HG03097 (cell line): Measurements from ENCODE around the gene RUSF1.
"Not testable (repeated sequence)": the region's sequence is repeated elsewhere in the genome, so short reads cannot be mapped to it uniquely, and the experiment has no call there.

Experiments used
- ATAC-seq: cut with Tn5 transposase; IDR thresholded peaks from one replicate; pipeline ENCODE4 v1.9.1; 2021; ENCODE audit not compliant: unreplicated experiment, low FRiP score

Gene RUSF1

DNA sequence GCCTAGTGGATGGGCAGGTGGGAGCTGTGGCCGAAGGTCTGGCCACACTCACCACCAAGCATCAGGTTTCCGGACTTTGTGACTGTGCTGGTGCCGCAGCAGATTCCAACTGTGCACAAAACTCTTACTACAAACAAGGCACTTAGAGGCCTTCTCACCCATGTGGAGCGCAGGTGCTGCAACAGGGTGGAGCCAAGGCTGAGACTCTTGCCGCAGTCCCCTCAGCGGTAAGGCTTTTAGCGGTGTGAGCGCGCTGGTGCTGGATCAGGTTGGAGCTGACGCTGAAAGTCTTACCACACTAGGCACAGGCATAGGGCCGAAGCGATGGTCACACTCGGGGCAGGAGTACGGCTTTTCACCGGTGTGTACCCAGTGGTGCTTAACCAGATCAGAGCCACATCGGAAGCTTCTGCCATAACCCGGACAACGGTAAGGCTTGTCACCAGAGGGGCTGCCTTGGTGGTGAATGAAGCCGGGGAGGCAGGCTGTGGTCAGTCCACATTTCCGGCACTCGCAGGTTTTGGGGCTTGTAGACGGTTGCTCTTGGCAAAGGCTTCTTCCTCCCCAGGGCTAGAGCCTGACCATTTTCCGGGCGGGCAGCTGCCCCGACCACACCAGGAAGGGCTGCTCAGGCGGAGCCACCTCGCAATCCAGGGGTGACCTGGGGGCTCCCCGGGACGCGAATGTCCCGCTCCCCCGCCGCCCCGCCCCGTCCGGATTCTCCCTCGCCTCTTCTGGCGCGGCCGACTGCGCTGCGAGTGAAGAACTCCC lies 49.9 kb downstream of the RUSF1 start:
- peak; percentile 15 for ATAC-seq

DNA sequence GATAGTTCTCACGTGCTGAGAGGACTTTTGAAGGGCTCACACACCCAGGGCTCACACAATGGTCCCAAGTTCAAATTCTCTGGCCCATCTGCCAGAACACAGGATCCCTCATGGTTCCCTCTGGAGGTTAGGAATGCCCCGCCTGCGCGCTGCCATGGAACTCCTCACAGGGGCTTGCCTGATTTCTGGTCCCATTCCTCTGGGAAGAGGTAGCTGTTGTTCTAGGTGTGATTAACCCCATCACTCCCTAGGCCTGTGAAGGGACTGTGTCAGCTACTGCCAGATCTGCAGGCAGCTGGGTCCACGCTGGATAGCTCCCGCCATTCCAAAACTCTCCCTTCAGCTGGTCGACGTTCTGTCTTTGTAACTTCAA lies 51.2 kb downstream of the RUSF1 start:
- no peak for ATAC-seq

DNA sequence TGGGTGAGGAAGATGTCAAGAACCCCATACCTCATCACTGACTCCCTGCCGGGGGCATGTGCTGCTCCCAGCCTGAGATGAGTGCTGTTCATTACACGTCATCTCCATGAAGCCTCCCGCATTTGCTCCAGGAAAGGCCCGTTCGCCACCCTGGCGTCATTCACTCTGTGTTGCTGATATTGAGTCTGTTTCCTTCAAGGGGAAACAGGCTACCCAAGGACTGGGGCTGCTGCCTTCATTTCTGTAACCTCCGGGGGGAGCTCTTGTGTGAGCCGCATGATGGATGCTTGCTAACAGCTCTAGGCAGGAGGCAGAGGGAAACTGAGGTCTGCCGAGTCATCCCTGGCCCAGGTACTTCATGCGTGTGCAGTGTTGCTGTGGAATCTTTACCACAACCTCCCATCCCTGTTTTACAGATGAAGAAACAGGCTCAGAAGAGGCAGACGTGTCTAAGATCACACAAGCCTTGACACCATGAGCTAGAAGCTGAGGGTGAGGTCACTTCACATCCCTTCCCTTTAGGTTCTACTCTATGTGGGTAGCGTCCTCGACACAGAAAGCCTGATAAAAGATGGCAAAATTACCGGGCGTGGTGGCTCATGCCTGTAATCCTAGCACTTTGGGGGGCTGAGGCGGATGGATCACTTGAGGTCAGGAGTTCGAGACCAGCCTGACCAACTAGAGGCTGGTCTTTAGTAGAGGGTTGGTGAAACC lies 52.4 kb downstream of the RUSF1 start:
- no peak for ATAC-seq

DNA sequence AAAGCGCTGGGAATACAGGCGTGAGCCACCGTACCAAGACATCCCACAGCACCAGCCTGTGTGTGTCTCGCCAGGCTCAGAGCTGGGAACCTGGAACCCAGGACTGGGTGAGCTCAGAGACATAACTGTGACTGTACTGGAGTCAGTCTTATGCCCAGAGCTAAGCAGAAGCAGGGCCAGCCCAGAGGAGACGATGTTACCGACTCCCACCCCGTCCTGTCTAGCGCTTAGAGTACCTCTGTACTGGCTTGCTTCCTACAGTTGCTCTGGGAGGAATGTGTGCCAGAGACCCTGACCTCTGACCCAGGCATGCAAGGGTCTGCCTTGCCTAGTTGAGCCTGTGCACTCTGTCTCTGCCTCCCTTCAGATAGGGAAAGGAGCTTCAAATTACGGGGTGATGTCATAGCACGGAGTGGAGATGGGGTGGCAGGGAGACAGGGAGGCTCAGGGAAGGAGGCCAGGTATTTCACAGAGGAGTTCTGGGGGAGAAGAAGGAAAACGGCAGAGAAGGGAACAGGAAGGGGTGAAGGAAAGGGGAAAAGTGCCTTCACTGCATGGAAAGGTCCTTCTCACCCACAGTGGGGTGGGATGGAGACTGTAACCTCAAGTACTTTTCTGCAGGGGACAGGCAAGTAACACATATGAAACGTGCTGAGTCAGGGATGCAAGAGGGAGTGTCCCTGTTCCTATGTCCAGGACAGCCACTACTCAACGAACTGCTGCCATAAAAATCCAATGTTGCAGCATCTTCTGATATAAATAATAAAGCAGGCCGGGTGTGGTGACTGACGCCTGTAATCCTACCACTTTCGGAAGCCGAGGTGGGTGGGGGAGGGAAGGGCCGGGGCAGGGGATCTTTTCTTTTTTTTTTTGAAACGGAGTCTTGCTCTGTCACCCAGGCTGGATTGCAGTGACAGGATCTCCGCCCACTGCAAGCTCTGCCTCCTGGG lies 54.7 kb downstream of the RUSF1 start:
- no peak for ATAC-seq

DNA sequence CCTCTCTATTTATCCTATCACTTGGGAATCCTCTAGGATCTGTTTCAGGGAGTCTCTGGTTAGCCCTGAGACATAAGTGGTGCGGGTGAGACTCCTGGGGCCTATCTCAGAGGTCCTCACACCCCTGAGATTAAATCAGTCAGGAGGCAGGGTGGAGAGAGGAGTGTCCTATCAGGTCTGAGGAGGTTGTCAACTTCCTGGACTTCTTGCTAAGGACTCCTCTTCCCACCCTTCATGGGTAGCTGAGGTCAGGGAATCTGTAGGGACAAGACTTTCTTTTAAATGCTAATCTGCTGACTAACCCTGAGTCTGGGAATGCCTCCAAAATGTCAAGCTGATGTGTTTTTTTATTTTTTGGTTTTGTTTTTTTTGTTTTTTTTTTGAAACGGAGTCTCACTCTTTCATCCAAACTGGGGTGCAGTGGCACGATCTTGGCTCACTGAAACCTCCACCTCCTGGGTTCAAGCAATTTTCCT lies 55.5 kb downstream of the RUSF1 start:
- no peak for ATAC-seq

DNA sequence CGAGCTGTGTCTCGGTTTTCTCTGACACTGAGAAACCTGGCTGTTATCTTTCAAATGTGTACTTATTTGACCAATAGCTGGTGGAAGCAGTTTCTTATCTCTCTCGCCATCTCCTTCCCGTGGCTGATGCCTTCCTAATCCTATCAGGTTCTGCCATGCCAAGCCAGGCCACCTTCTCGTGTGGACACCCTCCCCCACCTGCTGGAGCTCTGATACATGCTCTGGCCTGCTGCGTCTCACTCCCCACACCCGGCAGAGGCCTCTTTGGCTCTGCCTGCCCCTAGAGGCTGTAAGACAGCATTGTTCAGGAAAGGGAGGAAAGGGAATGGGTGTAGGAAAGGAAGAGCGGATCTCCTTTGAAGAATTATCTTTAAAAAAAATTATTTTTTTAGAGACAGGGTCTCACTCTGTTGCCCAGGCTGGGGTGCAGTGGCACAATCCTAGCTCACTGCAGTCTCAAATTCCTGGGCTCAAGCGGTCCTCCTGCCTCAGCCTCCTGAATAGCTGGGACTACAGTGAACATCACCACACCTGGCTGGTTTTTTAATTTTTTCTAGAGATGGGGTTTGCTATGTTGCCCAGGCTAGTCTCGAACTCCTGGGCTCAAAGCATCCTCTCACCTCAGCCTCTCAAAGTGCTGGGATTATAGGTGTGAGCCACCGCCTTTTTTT lies 56.4 kb downstream of the RUSF1 start:
- no peak for ATAC-seq

DNA sequence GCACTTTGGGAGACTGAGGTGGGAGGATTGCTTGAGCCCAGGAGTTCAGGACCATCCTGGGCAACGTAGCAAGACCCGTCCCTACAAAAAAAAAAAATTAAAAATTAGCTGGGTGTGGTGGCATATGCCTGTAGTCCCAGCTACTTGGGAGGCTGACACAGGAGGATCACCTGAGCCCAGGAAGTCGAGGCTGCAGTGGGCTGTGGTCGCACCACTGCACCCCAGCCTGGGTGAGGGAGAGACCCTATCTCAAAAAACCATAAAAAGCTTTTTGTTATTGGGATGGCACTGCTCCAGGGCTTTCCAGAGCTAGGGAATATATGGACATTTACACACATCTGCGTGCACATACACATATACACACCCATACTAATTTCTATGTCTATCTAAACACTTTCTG lies 57.0 kb downstream of the RUSF1 start:
- ATAC-seq: no peak

DNA sequence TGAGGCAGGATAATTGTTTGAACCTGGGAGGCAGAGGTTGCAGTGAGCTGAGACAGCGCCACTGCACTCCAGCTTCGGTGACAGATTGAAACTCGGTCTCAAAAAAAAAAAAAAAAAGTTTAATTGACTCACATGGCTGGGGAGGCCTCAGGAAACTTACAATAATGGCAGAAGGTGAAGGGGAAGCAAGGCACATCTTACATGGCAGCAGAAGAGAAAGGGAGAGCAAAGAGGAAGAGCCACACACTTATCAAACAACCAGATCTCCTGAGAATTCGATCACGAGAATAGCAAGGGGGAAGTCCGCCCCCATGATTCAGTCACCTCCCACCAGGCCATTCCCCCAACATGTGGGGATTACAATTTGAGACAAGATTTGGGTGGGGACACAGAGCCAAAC lies 62.3 kb downstream of the RUSF1 start:
- not testable (repeated sequence) for ATAC-seq

DNA sequence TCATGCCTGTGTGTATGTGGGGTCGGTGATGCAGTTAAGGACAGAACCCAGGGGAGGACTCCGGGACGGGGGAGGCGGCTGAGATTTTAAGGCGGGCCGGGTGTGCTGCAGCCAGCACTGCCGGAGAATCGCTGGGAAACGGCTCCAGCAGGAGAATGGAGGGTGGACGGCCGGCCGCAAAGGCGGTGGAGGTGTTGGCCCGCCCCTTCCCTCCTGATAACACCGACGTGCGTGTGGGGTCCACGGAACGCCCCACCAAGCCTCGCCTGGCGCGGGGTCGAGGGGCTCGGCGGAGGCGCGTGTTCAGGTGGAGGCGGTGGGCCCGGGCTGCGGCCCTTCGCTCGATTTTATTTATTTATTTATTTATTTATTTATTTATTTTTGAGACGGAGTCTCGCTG lies 66.2 kb downstream of the RUSF1 start:
- no peak for ATAC-seq

DNA sequence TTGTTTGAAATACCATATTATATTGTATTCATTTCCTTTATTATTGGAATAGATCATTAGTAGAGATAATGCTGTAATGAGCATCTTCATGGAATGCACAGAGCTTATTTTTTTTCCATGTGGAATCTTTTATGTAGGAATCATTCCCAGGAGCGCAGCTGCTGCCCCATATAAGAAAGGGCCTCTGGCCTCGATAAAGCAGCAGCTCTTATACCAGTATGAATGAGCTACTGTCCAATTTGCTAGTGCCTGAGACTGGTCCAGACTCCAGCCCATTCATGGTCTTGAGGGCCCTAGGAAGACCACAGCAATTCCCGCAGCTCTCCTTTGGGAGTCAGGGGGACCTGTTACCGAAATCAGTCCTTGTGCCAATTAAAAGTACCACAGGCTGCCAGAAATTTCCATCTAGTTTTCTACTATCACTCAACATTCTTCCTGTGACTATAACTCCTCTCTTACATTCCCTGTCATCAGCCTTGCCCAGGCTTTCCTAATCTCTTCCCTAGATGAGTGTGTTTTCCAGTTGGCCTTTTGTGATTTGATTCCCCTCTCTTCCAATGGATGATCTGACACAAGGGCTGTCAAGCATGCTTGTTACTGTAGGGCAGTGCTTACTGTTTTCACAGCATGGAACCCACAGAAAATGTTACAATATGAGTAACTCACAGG lies 67.5 kb downstream of the RUSF1 start:
- ATAC-seq: no peak

DNA sequence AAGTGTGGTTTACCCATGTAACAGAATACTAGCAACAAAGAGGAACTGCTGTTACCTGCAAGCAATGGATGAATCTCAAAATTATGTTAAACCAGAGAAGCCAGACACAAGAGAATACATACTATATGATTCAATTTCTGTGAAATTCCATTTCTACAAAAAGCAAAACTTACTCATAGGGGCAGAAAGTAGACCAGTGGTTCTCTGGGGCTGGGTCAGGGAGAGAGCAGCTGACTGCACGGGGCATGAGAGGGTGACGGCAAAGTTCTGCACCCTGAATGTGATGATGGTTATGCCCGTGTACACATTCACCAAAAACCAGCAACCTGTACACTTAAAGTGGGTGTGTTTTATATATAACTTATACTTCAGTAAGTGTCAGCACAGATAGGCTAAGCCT lies 68.7 kb downstream of the RUSF1 start:
- no peak for ATAC-seq
